ACC112 (cell line): ENCODE data around the gene LEMD2.

Experiments used
- H2AFZ ChIP-seq: fragments of 200-600 bp; sonication (generic); one replicate; pipeline ENCODE4 v1.6.0; 2017; ENCODE audit warnings: antibody characterized with exemption, low read length; ENCODE audit not compliant: unreplicated experiment
- H3K27ac ChIP-seq: fragments of 200-600 bp; sonication (generic); 2 replicates; pipeline ENCODE4 v1.5.1; 2014; ENCODE audit warnings: low read depth, mild to moderate bottlenecking, antibody characterized with exemption, low read length, moderate library complexity
- H3K27me3 ChIP-seq: fragments of 200-600 bp; sonication (generic); 2 replicates; pipeline ENCODE4 v1.6.1; 2014; ENCODE audit warnings: mild to moderate bottlenecking, antibody characterized with exemption, low read length, moderate library complexity, mixed read lengths; ENCODE audit not compliant: insufficient read depth
- H3K36me3 ChIP-seq: fragments of 200-600 bp; sonication (generic); 2 replicates; pipeline ENCODE4 v1.6.1; 2016; ENCODE audit warnings: mild to moderate bottlenecking, antibody characterized with exemption, low read length, moderate library complexity, mixed read lengths; ENCODE audit not compliant: insufficient read depth
- H3K4me1 ChIP-seq: fragments of 200-600 bp; sonication (generic); one replicate; pipeline ENCODE4 v1.6.1; 2016; ENCODE audit warnings: low read length, mixed read lengths; ENCODE audit not compliant: insufficient read depth, unreplicated experiment, control insufficient read depth
- H3K4me3 ChIP-seq: fragments of 200-600 bp; sonication (generic); 2 replicates; pipeline ENCODE4 v1.5.1; 2014; ENCODE audit warnings: mild to moderate bottlenecking, low read depth, low read length
- H3K79me2 ChIP-seq: fragments of 200-600 bp; sonication (generic); one replicate; pipeline ENCODE4 v1.6.0; 2016; ENCODE audit warnings: low read length; ENCODE audit not compliant: control insufficient read depth, unreplicated experiment, insufficient read depth

Gene LEMD2

GRCh38 chr6:33782561-33782960, 6.4 kb downstream of the LEMD2 start:
- peaks cover 58% of the 10 kb centered on the region for H3K4me1 ChIP-seq
- H3K27me3 ChIP-seq, result no peaks in the 10 kb centered on the region
- H3K79me2 ChIP-seq, result peaks cover 34% of the 10 kb centered on the region
- H3K36me3 ChIP-seq, result peaks cover 36% of the 10 kb centered on the region
- no peak overlapping the region for H3K4me3 ChIP-seq
- no peak overlapping the region for H2AFZ ChIP-seq
- peak overlapping the region; percentile 55 for H3K27ac ChIP-seq

- no peaks in the 10 kb centered on the region for H3K27me3 ChIP-seq
- peaks cover 36% of the 10 kb centered on the region for H3K36me3 ChIP-seq
- H3K4me1 ChIP-seq, result peaks cover 46% of the 10 kb centered on the region
- no peak overlapping the region for H2AFZ ChIP-seq
- H3K79me2 ChIP-seq, result peaks cover 22% of the 10 kb centered on the region
- H3K4me3 ChIP-seq, result 0 out of 2 replicates have a peak overlapping the region, but pooled peaks have one; percentile 7
- H3K27ac ChIP-seq, result peak overlapping the region; percentile 55
Measured at GRCh38 chr6:33781131-33781975, 7.6 kb downstream of the LEMD2 start.

- no peak overlapping the region for H3K27ac ChIP-seq
- H3K36me3 ChIP-seq, result peaks cover 29% of the 10 kb centered on the region
Measured at GRCh38 chr6:33779895-33780294, 9.0 kb downstream of the LEMD2 start.

GRCh38 chr6:33779290-33779689, 9.6 kb downstream of the LEMD2 start:
- Histone ChIP-seq H3K27me3 (no peaks in the 10 kb centered on the region), H3K4me1 (peaks cover 31% of the 10 kb centered on the region), H3K27ac (no peak overlapping the region), H3K36me3 (peaks cover 29% of the 10 kb centered on the region), H3K79me2 (peaks cover 3% of the 10 kb centered on the region), H3K4me3 (no peak overlapping the region), H2AFZ (no peak overlapping the region)

More at GRCh38 chr6:33779895-33780294, 9.0 kb downstream of the LEMD2 start:
- H3K4me1 ChIP-seq, result peaks cover 31% of the 10 kb centered on the region
- H2AFZ ChIP-seq, result no peak overlapping the region
- no peaks in the 10 kb centered on the region for H3K27me3 ChIP-seq
- peaks cover 7% of the 10 kb centered on the region for H3K79me2 ChIP-seq
- no peak overlapping the region for H3K4me3 ChIP-seq

- Histone ChIP-seq H2AFZ (no peak overlapping the region), H3K27ac (no peak overlapping the region), H3K79me2 (peaks cover 3% of the 10 kb centered on the region), H3K36me3 (peaks cover 24% of the 10 kb centered on the region), H3K4me1 (peaks cover 34% of the 10 kb centered on the region), H3K4me3 (no peak overlapping the region), H3K27me3 (no peaks in the 10 kb centered on the region)
Measured at GRCh38 chr6:33778444-33779121, 10.3 kb downstream of the LEMD2 start.

- H3K36me3 ChIP-seq, result peaks cover 16% of the 10 kb centered on the region
- H3K79me2 ChIP-seq, result no peaks in the 10 kb centered on the region
- no peak overlapping the region for H3K27ac ChIP-seq
Measured at GRCh38 chr6:33777398-33778388, 11.2 kb downstream of the LEMD2 start.

GRCh38 chr6:33776764-33777163, 12.2 kb downstream of the LEMD2 start:
- H2AFZ ChIP-seq, result no peak overlapping the region
- H3K79me2 ChIP-seq, result no peaks in the 10 kb centered on the region
- H3K4me1 ChIP-seq, result peaks cover 36% of the 10 kb centered on the region
- no peak overlapping the region for H3K27ac ChIP-seq
- no peaks in the 10 kb centered on the region for H3K27me3 ChIP-seq
- H3K4me3 ChIP-seq, result no peak overlapping the region
- peaks cover 16% of the 10 kb centered on the region for H3K36me3 ChIP-seq

More at GRCh38 chr6:33777398-33778388, 11.2 kb downstream of the LEMD2 start:
- Histone ChIP-seq H3K4me3 (no peak overlapping the region), H3K27me3 (no peaks in the 10 kb centered on the region), H2AFZ (no peak overlapping the region), H3K4me1 (peaks cover 36% of the 10 kb centered on the region)

GRCh38 chr6:33776186-33776585, 12.7 kb downstream of the LEMD2 start:
- no peak overlapping the region for H3K4me3 ChIP-seq
- peaks cover 16% of the 10 kb centered on the region for H3K36me3 ChIP-seq
- H2AFZ ChIP-seq, result no peak overlapping the region
- H3K79me2 ChIP-seq, result no peaks in the 10 kb centered on the region
- H3K4me1 ChIP-seq, result peaks cover 34% of the 10 kb centered on the region
- H3K27me3 ChIP-seq, result no peaks in the 10 kb centered on the region
- no peak overlapping the region for H3K27ac ChIP-seq

GRCh38 chr6:33774774-33775173, 14.2 kb downstream of the LEMD2 start:
- H3K79me2 ChIP-seq, result no peaks in the 10 kb centered on the region
- H3K27me3 ChIP-seq, result no peaks in the 10 kb centered on the region
- no peak overlapping the region for H3K27ac ChIP-seq
- no peak overlapping the region for H3K4me3 ChIP-seq
- peaks cover 12% of the 10 kb centered on the region for H3K36me3 ChIP-seq
- H3K4me1 ChIP-seq, result peaks cover 39% of the 10 kb centered on the region
- H2AFZ ChIP-seq, result no peak overlapping the region

GRCh38 chr6:33772902-33773472, 15.9 kb downstream of the LEMD2 start:
- Histone ChIP-seq H3K27me3 (no peaks in the 10 kb centered on the region), H3K36me3 (peaks cover 6% of the 10 kb centered on the region), H3K4me3 (no peak overlapping the region), H3K4me1 (peaks cover 49% of the 10 kb centered on the region), H3K27ac (no peak overlapping the region), H3K79me2 (no peaks in the 10 kb centered on the region), H2AFZ (no peak overlapping the region)
